KMS-11 (cell line): ENCODE data around the gene PTPN4.

Experiments used
- H2AFZ ChIP-seq: fragments of 200-600 bp; sonication (generic); 2 replicates; pipeline ENCODE4 v1.6.1; 2016; ENCODE audit warnings: antibody characterized with exemption, mixed run types, low read depth
- H3K27ac ChIP-seq: fragments of 200-600 bp; sonication (generic); 2 replicates; pipeline ENCODE4 v1.6.1; 2016; ENCODE audit warnings: mild to moderate bottlenecking, mixed run types
- H3K27me3 ChIP-seq: fragments of 200-600 bp; sonication (generic); 2 replicates; pipeline ENCODE4 v1.6.1; 2017; ENCODE audit warnings: mild to moderate bottlenecking, low read depth, mixed run types, moderate library complexity; ENCODE audit not compliant: insufficient read depth
- H3K36me3 ChIP-seq: fragments of 200-600 bp; sonication (generic); 2 replicates; pipeline ENCODE4 v1.6.1; 2017; ENCODE audit warnings: mild to moderate bottlenecking, mixed run types; ENCODE audit not compliant: insufficient read depth
- H3K4me1 ChIP-seq: fragments of 200-600 bp; sonication (generic); 2 replicates; pipeline ENCODE4 v1.6.1; 2016; ENCODE audit warnings: mild to moderate bottlenecking, low read depth, mixed run types; ENCODE audit not compliant: poor library complexity, severe bottlenecking
- H3K4me2 ChIP-seq: fragments of 200-600 bp; sonication (generic); 2 replicates; pipeline ENCODE4 v1.7.0; 2016; ENCODE audit warnings: mild to moderate bottlenecking, mixed run types
- H3K4me3 ChIP-seq: fragments of 200-600 bp; sonication (generic); IDR thresholded peaks from 2 replicates; pipeline ENCODE4 v1.6.1; 2017; ENCODE audit warnings: low read depth, low read length, mixed read lengths; ENCODE audit not compliant: insufficient read depth
- H3K79me2 ChIP-seq: fragments of 200-600 bp; sonication (generic); 2 replicates; pipeline ENCODE4 v1.6.1; 2016; ENCODE audit warnings: low read depth, mixed run types; ENCODE audit not compliant: insufficient read depth
- H3K9ac ChIP-seq: fragments of 200-600 bp; sonication (generic); 2 replicates; pipeline ENCODE4 v1.6.1; 2016; ENCODE audit warnings: mild to moderate bottlenecking, mixed run types
- H4K20me1 ChIP-seq: fragments of 200-600 bp; sonication (generic); 2 replicates; pipeline ENCODE4 v1.6.1; 2016; ENCODE audit warnings: mild to moderate bottlenecking, mixed run types; ENCODE audit not compliant: insufficient read depth
- CTCF ChIP-seq: fragments of 200-600 bp; sonication (generic); conservative IDR thresholded peaks from 2 replicates; pipeline ENCODE4 v1.6.1; 2017; ENCODE audit warnings: low read depth, mild to moderate bottlenecking, antibody characterized with exemption, low read length, moderate library complexity, mixed read lengths

The PTPN4 gene

GRCh38 chr2:119846021-119846420, 86.3 kb downstream of the PTPN4 start:
- Histone ChIP-seq H3K36me3 (no peaks in the 10 kb centered on the region), H3K9ac (no peak overlapping the region), H3K27ac (no peak overlapping the region), H3K79me2 (no peaks in the 10 kb centered on the region; the same call in 1 of the 2 replicates), H3K4me1 (no peaks in the 10 kb centered on the region), H3K4me3 (no peak overlapping the region), H4K20me1 (no peaks in the 10 kb centered on the region), H3K27me3 (no peaks in the 10 kb centered on the region), H3K4me2 (no peak overlapping the region), H2AFZ (no peak overlapping the region)
- no peak for TF ChIP-seq CTCF

GRCh38 chr2:119849838-119850565, 90.3 kb downstream of the PTPN4 start:
- no peak for TF ChIP-seq CTCF
- no peak overlapping the region for H3K4me2 ChIP-seq
- no peaks in the 10 kb centered on the region for H3K36me3 ChIP-seq
- no peak overlapping the region for H3K4me3 ChIP-seq
- H3K9ac ChIP-seq, result no peak overlapping the region
- H4K20me1 ChIP-seq, result no peaks in the 10 kb centered on the region
- no peaks in the 10 kb centered on the region; the same call in 1 of the 2 replicates for H3K79me2 ChIP-seq
- H3K4me1 ChIP-seq, result no peaks in the 10 kb centered on the region
- no peak overlapping the region for H3K27ac ChIP-seq
- no peak overlapping the region for H2AFZ ChIP-seq
- H3K27me3 ChIP-seq, result no peaks in the 10 kb centered on the region

GRCh38 chr2:119852214-119852613, 92.5 kb downstream of the PTPN4 start:
- Histone ChIP-seq H3K79me2 (no peaks in the 10 kb centered on the region; the same call in 1 of the 2 replicates), H3K27me3 (no peaks in the 10 kb centered on the region)

GRCh38 chr2:119853777-119854399, 94.2 kb downstream of the PTPN4 start:
- H3K27ac ChIP-seq, result no peak overlapping the region
- no peaks in the 10 kb centered on the region for H3K27me3 ChIP-seq
- TF ChIP-seq CTCF, result no peak
- H3K4me3 ChIP-seq, result no peak overlapping the region
- H4K20me1 ChIP-seq, result no peaks in the 10 kb centered on the region
- H3K79me2 ChIP-seq, result no peaks in the 10 kb centered on the region; the same call in 1 of the 2 replicates
- no peaks in the 10 kb centered on the region for H3K4me1 ChIP-seq
- no peak overlapping the region for H2AFZ ChIP-seq
- no peaks in the 10 kb centered on the region for H3K36me3 ChIP-seq
- no peak overlapping the region for H3K9ac ChIP-seq
- H3K4me2 ChIP-seq, result no peak overlapping the region

More at GRCh38 chr2:119852214-119852613, 92.5 kb downstream of the PTPN4 start:
- Histone ChIP-seq H3K9ac (no peak overlapping the region), H3K4me1 (no peaks in the 10 kb centered on the region), H3K4me3 (no peak overlapping the region), H4K20me1 (no peaks in the 10 kb centered on the region), H3K4me2 (no peak overlapping the region), H3K27ac (no peak overlapping the region), H2AFZ (no peak overlapping the region), H3K36me3 (no peaks in the 10 kb centered on the region)
- no peak for TF ChIP-seq CTCF
